HEK293 (cell line): ENCODE results near the gene FHAD1.

Experiments used
- PRDM1 ChIP-seq: fragments of 450-650 bp; formaldehyde crosslinking; IDR thresholded peaks from 2 replicates; pipeline ENCODE4; 2016; ENCODE audit warnings: missing biosample characterization, missing genetic modification characterization
- ZNF10 ChIP-seq: fragments of 450-650 bp; formaldehyde crosslinking; IDR thresholded peaks from 2 replicates; pipeline ENCODE4 v1.5.1; 2017; ENCODE audit warnings: missing biosample characterization, missing genetic modification characterization
- ZNF223 ChIP-seq: fragments of 450-650 bp; formaldehyde crosslinking; IDR thresholded peaks from 2 replicates; pipeline ENCODE4 v1.5.1; 2016; ENCODE audit warnings: missing biosample characterization, missing genetic modification characterization
- ZNF521 ChIP-seq: fragments of 450-650 bp; formaldehyde crosslinking; IDR thresholded peaks from 2 replicates; pipeline ENCODE4 v1.5.1; 2017; ENCODE audit warnings: missing biosample characterization, mild to moderate bottlenecking, missing genetic modification characterization
- TF ChIP-seq, protein P1 (sequence below): fragments of 450-650 bp; formaldehyde crosslinking; IDR thresholded peaks from 2 replicates; pipeline ENCODE4 v1.5.1; 2016; ENCODE audit warnings: missing biosample characterization, missing genetic modification characterization
- TF ChIP-seq, protein P2 (sequence below): fragments of 450-650 bp; formaldehyde crosslinking; IDR thresholded peaks from 2 replicates; pipeline ENCODE4 v1.5.1; 2016; ENCODE audit warnings: missing biosample characterization, missing genetic modification characterization

DNA sequence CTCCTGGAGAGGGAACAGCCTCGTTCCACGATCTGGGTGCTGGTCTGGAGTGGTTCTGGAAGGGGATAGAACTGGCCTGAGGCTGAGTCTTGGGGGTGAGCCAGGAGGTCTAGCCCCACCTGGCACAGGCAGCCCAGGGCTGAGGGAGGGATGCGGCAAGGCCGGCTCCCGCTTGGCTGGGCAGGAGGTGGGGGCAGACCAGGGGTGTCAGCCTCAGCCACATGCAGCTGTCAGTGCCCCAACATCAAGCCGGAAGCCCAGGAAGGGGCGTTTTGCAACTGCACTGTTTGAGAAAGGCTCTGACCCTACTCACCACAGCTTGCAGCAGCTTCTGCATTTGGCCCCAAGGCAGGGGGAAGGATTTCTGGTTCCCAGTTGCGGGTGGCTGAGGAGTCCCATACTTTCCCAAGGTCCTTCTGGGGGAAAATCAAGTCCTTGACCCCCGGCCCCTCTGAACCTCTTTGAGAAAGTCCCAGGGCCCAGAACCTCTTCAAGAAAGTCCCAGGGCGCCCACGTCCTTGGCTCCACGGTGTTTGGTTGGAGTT lies 164.6 kb downstream of the FHAD1 start:
- TF ChIP-seq, protein P1, sequence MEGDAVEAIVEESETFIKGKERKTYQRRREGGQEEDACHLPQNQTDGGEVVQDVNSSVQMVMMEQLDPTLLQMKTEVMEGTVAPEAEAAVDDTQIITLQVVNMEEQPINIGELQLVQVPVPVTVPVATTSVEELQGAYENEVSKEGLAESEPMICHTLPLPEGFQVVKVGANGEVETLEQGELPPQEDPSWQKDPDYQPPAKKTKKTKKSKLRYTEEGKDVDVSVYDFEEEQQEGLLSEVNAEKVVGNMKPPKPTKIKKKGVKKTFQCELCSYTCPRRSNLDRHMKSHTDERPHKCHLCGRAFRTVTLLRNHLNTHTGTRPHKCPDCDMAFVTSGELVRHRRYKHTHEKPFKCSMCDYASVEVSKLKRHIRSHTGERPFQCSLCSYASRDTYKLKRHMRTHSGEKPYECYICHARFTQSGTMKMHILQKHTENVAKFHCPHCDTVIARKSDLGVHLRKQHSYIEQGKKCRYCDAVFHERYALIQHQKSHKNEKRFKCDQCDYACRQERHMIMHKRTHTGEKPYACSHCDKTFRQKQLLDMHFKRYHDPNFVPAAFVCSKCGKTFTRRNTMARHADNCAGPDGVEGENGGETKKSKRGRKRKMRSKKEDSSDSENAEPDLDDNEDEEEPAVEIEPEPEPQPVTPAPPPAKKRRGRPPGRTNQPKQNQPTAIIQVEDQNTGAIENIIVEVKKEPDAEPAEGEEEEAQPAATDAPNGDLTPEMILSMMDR (tag by site-specific recombination): no peak
- TF ChIP-seq PRDM1 (tag by site-specific recombination) (no peak), ZNF10 (tag by site-specific recombination) (no peak), ZNF521 (tag by site-specific recombination) (no peak), ZNF223 (tag by site-specific recombination) (no peak)
- TF ChIP-seq, protein P2, sequence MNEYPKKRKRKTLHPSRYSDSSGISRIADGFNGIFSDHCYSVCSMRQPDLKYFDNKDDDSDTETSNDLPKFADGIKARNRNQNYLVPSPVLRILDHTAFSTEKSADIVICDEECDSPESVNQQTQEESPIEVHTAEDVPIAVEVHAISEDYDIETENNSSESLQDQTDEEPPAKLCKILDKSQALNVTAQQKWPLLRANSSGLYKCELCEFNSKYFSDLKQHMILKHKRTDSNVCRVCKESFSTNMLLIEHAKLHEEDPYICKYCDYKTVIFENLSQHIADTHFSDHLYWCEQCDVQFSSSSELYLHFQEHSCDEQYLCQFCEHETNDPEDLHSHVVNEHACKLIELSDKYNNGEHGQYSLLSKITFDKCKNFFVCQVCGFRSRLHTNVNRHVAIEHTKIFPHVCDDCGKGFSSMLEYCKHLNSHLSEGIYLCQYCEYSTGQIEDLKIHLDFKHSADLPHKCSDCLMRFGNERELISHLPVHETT (tag by site-specific recombination): no peak
